GM19455 (cell line): ENCODE data around the gene USP31.

ENCODE experiments used
- ATAC-seq: cut with Tn5 transposase; IDR thresholded peaks from one replicate; pipeline ENCODE4 v1.9.1; 2021; ENCODE audit not compliant: unreplicated experiment

USP31 gene

DNA sequence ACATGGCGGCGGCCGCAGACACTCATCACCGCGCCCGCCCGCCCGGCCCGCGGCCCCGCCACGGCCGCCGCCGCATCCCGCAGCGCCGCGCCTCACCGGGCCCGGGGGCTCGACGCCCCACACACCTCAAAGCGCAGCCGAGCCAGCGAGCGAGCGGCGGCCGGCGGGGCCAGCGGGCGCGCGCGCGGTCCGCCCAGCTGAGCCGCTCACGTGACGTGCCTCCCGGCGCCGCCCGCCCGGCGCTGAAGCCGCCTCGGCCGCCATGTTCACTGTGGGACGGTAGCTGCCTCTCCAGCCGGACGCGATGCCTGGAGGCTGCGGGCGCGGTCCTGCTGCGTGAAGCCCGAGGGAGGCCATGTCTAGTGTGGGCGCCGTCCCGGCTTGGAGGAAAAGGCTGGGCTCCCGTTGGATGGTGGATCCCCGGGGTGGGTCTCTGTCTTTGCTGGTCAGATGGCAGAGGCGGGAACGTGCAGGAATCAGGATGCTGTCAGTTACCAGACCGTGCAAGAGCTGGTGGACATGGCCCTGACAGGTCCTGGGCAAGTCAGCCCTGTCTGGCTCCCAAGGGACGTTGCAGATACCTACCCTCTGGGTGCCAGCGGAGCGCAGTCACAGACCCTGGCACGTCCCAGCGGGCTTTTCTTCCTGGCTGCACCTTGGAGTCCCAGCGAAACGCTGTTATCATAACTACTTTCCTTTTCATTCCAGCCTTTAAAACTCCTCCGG lies at the start of gene USP31:
USP31 (minus strand) TSS at position 186 of the 726 bp plus-strand sequence; CDS start at position 4, 182 bp downstream.
- peak; percentile 92 for ATAC-seq

- ATAC-seq: no peak
Measured at GRCh38 chr16:23196539-23196938, 47.3 kb upstream of the USP31 start.

- ATAC-seq: no peak
Measured at GRCh38 chr16:23195366-23195978, 46.2 kb upstream of the USP31 start.

DNA sequence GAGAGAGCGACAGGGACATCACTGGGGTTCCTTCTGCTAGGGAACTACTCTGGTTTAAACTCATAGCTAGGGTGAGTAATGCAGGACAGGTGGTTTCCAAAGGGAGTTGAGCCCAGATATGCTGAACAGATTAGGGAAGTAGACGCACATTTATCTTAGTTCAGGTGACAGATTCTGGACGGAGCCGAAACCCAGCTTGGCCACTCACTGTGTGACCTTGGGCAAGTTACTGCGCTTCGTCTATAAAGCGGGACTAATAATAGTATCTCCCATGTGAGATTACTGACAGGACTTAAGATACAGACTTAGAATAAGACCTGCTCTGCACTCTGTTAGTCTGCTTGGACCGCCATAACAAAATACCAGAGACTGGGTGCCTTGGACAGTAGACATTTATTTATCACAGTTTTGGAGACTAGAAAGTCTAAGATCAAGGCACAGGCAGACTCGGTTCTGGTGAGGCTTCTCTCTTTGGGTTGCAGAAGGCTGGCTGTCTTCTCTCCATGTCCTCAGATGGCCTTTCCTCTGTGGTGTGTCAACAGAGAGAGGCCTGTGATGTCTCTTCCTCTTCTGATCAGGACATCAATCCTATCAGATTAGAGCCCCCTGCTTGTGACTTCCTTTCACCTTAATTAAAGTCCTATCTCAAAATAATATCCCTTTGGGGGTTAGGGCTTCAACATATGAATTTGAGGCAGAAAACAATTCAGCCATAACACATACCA lies 45.4 kb upstream of the USP31 start:
- ATAC-seq: no peak

DNA sequence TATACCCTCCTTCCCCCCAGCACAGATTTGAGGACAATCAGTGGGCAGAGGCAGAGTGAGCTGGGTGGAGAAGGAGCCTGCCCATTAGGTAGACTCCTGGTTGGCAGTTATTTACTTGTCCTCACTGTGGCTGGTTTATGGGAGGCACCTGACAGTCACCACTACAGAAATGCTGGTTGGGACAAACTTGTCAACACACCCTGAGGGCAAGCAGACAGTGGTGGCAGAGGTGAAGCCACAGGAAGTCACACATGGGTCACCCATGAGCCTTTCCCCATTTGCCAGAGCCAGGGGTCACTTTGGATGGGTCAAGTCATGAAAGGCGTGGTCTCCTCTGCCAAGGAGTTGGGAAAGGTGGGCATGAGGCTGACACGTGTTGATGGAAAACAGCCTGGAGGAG lies 39.7 kb upstream of the USP31 start:
- no peak for ATAC-seq

GRCh38 chr16:23187341-23187740 lies 38.1 kb upstream of the USP31 start:
- ATAC-seq: no peak

- no peak for ATAC-seq
Measured at GRCh38 chr16:23186171-23186570, 36.9 kb upstream of the USP31 start.

- ATAC-seq: no peak
Measured at GRCh38 chr16:23185656-23186055, 36.4 kb upstream of the USP31 start.

GRCh38 chr16:23183543-23183862 lies 34.3 kb upstream of the USP31 start:
- no peak for ATAC-seq

DNA sequence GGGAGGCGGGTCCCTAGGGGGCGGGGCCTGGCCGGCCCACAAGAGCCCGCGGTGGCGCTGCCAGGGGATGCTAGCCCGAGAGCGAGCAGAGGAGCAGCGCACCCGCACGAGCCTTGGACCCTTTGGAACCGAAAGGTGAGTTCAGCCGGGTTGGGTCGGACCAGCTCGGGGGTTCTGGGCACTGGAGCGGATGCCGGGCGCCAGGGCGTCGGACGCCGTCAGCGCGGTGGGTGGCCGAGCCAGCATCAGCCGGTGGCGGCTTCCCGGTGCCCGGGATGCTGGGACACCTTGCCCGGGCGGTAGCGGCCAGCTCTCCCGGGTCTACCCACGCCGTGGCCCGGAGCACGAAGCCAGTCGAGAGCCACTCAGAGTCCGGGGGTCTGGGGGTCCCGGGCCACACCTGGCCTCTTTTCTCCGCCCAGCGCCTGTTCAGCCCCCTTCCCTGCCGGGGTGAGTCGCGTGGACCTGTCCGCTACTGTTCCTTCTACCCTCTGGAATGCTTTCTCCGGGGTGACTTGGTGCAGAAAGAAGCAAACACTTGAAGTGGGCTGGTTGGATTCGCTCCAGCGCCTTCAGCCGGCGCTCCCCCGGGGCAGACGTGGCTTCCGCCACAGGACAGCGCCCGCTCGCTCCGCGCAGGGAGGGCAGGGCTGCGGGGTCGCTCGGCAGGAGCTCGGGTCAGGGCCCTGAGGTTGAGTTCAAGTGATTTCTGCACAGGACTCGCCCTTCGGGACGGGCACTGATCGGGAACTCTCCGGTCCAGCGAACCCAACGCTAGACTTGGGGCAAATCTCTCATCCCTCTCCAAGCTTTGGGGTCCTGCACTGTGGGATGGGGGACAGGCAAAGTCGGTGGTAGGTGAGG lies 33.7 kb upstream of the USP31 start, which contains the start of gene SCNN1G:
SCNN1G (plus strand) TSS at position 67 of the 864 bp plus-strand sequence. CDS start 3,527 bp downstream, outside the sequence.
- no peak for ATAC-seq

- peak; percentile 82 for ATAC-seq
Measured at GRCh38 chr16:23182206-23182678, 33.0 kb upstream of the USP31 start.

GRCh38 chr16:23181506-23181905 lies 32.3 kb upstream of the USP31 start:
- no peak for ATAC-seq

DNA sequence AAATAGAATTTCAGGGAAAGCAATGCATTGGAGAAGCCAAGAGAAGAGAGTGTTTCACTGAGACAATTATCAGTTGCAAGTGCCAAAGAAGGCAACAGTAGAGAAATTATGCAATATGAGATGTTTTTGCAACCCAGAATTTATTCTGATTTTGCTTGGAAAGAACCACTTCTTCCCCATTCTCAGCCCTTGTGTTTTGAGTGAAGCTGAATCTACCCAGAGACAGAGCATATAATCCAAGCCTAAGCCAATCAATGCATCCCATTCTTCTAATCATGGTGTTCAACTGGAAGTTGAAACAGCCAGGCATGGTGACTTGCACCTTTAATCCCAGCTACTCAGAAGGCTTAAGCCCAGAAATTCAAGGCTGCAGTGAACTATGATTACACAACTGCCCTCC lies 26.4 kb upstream of the USP31 start:
- no peak for ATAC-seq

DNA sequence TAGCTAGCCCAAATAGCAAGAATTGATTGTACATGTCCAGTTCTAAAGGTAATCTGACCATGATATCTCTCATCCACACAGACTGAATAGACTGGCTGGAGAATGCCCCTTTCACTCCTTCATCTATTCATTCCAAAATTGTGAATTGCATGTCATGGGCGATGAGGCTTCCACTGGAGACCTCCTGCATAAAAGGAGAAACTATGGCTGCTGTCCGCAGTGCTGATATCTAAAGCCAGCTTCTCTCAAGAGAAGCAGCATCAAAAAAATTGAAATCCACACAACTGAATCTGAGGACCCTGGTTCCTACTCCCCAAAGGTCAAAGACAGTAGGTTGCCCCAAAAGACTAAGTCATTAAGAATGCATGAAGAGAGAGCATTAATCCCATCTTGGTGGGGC lies 25.4 kb upstream of the USP31 start:
- no peak for ATAC-seq

- no peak for ATAC-seq
Measured at GRCh38 chr16:23172994-23173393, 23.7 kb upstream of the USP31 start.

DNA sequence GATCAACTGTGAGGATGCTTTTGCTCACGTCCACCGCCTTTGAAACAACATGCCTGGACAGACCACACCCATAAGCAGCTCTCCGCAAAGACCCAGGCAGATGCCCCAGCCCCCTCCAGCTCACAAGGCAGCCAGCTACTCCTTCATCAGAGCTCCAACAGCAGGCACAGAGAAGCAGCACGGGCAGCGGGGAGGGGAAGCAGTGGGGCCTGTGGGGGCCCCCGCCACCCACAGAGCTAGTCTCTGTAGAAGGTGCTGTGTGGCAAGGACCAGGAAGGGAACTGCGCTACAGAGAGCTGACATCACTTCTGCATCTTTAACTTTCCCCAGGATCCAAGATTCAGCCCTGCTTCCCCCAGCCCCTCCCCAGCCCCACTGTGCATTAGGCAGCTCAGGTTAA lies 23.3 kb upstream of the USP31 start:
- no peak for ATAC-seq

DNA sequence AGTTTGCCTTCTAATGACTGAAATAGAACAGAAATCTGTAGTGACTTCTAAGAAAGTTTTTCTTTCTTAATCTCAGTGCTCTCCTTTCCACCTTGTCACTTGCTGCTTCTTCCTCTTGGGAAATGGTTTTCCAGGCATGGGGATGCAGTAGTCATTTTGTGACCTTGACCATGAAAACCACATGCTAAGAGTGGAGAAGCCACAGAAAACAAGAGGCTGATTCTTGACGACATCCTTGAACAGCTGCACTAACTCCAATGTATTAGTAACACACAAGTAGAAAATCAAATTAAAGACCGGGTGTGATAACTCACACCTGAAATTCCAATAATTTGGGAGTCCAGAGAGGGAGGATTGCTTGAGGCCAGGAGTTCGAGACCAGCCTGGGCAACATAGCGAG lies 15.5 kb upstream of the USP31 start:
- ATAC-seq: no peak

DNA sequence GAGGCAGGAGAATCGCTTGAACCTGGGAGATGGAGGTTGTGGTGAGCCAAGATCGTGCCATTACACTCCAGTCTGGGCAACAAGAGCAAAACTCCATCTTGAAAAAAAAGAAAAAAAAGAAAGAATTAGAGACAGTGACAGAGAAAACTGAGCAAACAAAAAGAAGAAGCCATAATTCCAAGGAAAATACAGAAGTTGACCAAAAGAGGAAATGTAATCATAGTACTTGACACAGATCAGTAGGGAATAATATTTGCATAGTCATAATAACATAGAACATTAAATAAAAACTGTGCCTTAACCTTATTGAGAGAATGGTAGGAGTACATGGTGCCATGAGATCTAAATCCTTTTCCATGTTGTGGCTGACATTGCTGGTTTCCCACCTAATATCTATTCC lies 14.7 kb upstream of the USP31 start:
- ATAC-seq: no peak

- ATAC-seq: no peak
Measured at GRCh38 chr16:23160574-23160973, 11.3 kb upstream of the USP31 start.

GRCh38 chr16:23160082-23160481 lies 10.8 kb upstream of the USP31 start:
- no peak for ATAC-seq

GRCh38 chr16:23158114-23158513 lies 8.9 kb upstream of the USP31 start:
- no peak for ATAC-seq
